Mesendoderm (in vitro differentiated cells): Measurements from ENCODE around the gene CA11.

Source experiments
- DNase-seq: peaks from one replicate; pipeline ENCODE4 v3.0.0; 2013
- H2AK5ac ChIP-seq: 2 replicates; pipeline ENCODE4 v1.6.1; 2013; ENCODE audit warnings: low read length, inconsistent platforms
- H2BK120ac ChIP-seq: 2 replicates; pipeline ENCODE4 v1.6.1; 2013; ENCODE audit warnings: low read depth, mild to moderate bottlenecking, low read length, moderate library complexity, mixed read lengths
- H2BK15ac ChIP-seq: replicated peaks from 2 replicates; pipeline ENCODE4 v1.6.1; 2013; ENCODE audit warnings: low read depth, mild to moderate bottlenecking, moderate library complexity
- H2BK5ac ChIP-seq: 2 replicates; pipeline ENCODE4 v1.6.1; 2013; ENCODE audit warnings: low read length, inconsistent platforms
- H3K18ac ChIP-seq: 2 replicates; pipeline ENCODE4 v1.6.1; 2013; ENCODE audit warnings: mild to moderate bottlenecking, low read length, mixed read lengths
- H3K23ac ChIP-seq: one replicate; pipeline ENCODE4 v1.6.1; 2013; ENCODE audit warnings: low read length
- H3K27ac ChIP-seq: 2 replicates; pipeline ENCODE4 v1.5.1; 2013; ENCODE audit warnings: low read depth, mild to moderate bottlenecking, inconsistent platforms, low read length, moderate library complexity
- H3K27me3 ChIP-seq: 2 replicates; pipeline ENCODE4 v1.6.1; 2013; ENCODE audit warnings: low read length, control low read depth, mild to moderate bottlenecking, inconsistent platforms; ENCODE audit not compliant: insufficient read depth, poor library complexity
- H3K36me3 ChIP-seq: 2 replicates; pipeline ENCODE4 v1.6.1; 2013; ENCODE audit warnings: low read length, inconsistent platforms; ENCODE audit not compliant: control insufficient read depth, insufficient read depth
- H3K4ac ChIP-seq: one replicate; pipeline ENCODE4 v1.6.1; 2013; ENCODE audit warnings: low read depth, mild to moderate bottlenecking, low read length, moderate library complexity
- H3K4me1 ChIP-seq: 2 replicates; pipeline ENCODE4 v1.6.1; 2013; ENCODE audit warnings: low read depth, low read length, inconsistent platforms; ENCODE audit not compliant: control insufficient read depth
- H3K4me2 ChIP-seq: 2 replicates; pipeline ENCODE4 v1.6.1; 2013; ENCODE audit warnings: low read length
- H3K4me3 ChIP-seq: 2 replicates; pipeline ENCODE4 v1.5.1; 2013; ENCODE audit warnings: mild to moderate bottlenecking, low read length
- H3K56ac ChIP-seq: one replicate; pipeline ENCODE4 v1.6.1; 2013; ENCODE audit warnings: low read length
- H3K79me1 ChIP-seq: 2 replicates; pipeline ENCODE4 v1.6.1; 2013; ENCODE audit warnings: low read length, inconsistent platforms
- H3K79me2 ChIP-seq: 2 replicates; pipeline ENCODE4 v1.6.1; 2013; ENCODE audit warnings: mild to moderate bottlenecking, low read length; ENCODE audit not compliant: control insufficient read depth, insufficient read depth
- H3K9ac ChIP-seq: 2 replicates; pipeline ENCODE4 v1.6.1; 2013; ENCODE audit warnings: low read length, inconsistent platforms
- H4K5ac ChIP-seq: one replicate; pipeline ENCODE4 v1.6.1; 2013; ENCODE audit warnings: low read length
- H4K8ac ChIP-seq: one replicate; pipeline ENCODE4 v1.6.1; 2013; ENCODE audit warnings: low read depth, mild to moderate bottlenecking, control low read depth, low read length, moderate library complexity
- WGBS: extraction: QIAGEN DNeasy Blood & Tissue Kit; methylation state at CpG from one replicate; pipeline ENCODE4 v1.1.7; 2013; ENCODE audit warnings: low lambda C conversion rate, missing lambda C conversion rate; ENCODE audit not compliant: insufficient coverage; ENCODE audit errors: extremely low coverage; 5-methylcytosine and 5-hydroxymethylcytosine counted together

CA11 gene

DNA sequence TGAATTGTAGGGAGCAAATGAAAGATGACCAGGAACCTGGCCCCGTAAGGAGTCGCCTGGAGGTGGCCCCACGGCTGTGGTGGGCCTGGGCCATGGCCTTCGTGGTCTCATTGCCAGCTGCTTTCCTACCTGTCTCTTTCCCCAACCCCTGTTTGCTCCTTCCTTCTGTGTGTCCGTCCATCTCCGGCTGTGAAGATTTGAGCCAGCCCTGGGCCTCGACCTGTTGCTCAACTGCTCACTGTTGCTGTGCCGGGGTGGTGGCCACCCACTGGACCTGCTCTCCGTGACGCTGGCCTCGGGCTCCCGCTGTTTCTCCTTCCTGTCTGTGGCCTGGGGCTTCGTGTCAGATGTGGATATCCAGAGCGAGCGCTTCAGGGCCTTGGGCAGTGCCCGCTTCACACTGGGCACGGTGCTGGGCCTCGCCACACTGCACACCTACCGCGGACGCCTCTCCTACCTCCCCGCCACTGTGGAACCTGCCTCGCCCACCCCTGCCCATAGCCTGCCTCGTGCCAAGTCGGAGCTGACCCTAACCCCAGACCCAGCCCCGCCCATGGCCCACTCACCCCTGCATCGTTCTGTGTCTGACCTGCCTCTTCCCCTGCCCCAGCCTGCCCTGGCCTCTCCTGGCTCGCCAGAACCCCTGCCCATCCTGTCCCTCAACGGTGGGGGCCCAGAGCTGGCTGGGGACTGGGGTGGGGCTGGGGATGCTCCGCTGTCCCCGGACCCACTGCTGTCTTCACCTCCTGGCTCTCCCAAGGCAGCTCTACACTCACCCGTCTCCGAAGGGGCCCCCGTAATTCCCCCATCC lies 17.3 kb downstream of the CA11 start:
- Histone ChIP-seq H3K79me2 (no peaks in the 10 kb centered on the region), H3K56ac (no peak overlapping the region), H2BK15ac (no peak overlapping the region), H3K4me1 (peaks cover 5% of the 10 kb centered on the region), H3K23ac (no peak overlapping the region), H3K4me3 (no peak overlapping the region), H3K27ac (no peak overlapping the region), H3K36me3 (no peaks in the 10 kb centered on the region), H3K79me1 (peaks cover 2% of the 10 kb centered on the region), H2AK5ac (no peak overlapping the region), H3K9ac (no peak overlapping the region), H3K27me3 (no peaks in the 10 kb centered on the region), H3K18ac (no peak overlapping the region), H4K8ac (no peak overlapping the region), H3K4me2 (no peak overlapping the region), H4K5ac (no peak overlapping the region), H2BK120ac (no peak overlapping the region), H2BK5ac (no peak overlapping the region), H3K4ac (no peak overlapping the region)
- DNase-seq: no peak
- no CpG with 5 or more reads among the region's 34 CpGs for WGBS

DNA sequence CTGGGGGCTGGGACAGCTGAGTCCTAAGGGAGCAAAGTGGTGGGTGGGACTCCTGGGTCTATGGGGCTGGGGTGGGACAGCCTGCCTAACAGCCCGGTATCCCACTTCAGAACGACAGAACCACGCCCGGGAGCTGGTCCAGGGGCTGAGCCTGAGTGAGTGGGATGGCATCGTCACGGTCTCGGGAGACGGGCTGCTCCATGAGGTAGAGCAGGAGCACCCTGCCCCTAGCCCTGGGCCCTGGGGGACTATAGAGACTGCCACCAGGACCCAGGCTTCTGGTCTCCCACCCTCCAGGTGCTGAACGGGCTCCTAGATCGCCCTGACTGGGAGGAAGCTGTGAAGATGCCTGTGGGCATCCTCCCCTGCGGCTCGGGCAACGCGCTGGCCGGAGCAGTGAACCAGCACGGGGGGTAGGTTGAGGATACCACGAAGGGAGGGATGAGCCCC lies 18.1 kb downstream of the CA11 start:
- no CpG with 5 or more reads among the region's 17 CpGs for WGBS
- H3K23ac ChIP-seq: no peak overlapping the region

DNA sequence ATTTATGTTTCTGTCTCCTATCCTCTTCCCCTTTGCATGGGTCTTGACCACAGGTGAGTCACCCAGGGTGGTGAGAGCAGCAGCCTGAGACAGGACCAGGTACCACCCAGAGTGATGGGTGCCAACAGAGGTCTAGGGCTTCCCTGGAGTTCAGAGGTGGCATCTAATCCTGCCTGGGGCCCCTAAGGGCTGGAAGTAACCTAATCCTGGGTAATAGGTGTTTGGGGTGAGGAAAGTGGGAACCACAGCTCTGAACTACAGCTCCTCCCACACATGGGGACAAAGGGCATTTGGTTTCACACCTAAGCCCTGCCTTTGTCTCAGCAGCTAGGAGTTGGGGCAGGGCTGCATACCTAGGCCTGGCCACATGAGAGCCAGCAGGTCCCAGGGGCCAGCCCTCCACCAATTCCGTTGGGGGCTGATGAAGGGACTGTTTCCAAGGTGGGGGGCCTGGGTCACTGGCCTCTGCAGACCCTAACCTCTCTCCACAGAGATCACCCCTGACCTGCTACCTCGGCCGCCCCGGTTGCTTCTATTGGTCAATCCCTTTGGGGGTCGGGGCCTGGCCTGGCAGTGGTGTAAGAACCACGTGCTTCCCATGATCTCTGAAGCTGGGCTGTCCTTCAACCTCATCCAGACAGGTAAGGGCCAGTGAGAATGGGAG lies 18.7 kb downstream of the CA11 start:
- H3K27ac ChIP-seq: no peak overlapping the region

More for the DNA sequence above, 18.1 kb downstream of the CA11 start:
- H3K18ac ChIP-seq: no peak overlapping the region
- no peak overlapping the region for H4K5ac ChIP-seq
- H3K9ac ChIP-seq: no peak overlapping the region
- no peak overlapping the region for H3K27ac ChIP-seq
- no peak overlapping the region for H2BK15ac ChIP-seq
- no peaks in the 10 kb centered on the region for H3K79me2 ChIP-seq
- H3K36me3 ChIP-seq: no peaks in the 10 kb centered on the region
- peaks cover 8% of the 10 kb centered on the region for H3K4me1 ChIP-seq
- no peak overlapping the region for H3K4me3 ChIP-seq
- H3K4me2 ChIP-seq: no peak overlapping the region
- H3K4ac ChIP-seq: no peak overlapping the region
- no peak overlapping the region for H4K8ac ChIP-seq
- peak overlapping the region; percentile 1 for H3K56ac ChIP-seq
- H3K79me1 ChIP-seq: peaks cover 2% of the 10 kb centered on the region
- H3K27me3 ChIP-seq: no peaks in the 10 kb centered on the region
- H2BK120ac ChIP-seq: no peak overlapping the region
- H2BK5ac ChIP-seq: no peak overlapping the region
- no peak overlapping the region for H2AK5ac ChIP-seq
- DNase-seq: no peak

DNA sequence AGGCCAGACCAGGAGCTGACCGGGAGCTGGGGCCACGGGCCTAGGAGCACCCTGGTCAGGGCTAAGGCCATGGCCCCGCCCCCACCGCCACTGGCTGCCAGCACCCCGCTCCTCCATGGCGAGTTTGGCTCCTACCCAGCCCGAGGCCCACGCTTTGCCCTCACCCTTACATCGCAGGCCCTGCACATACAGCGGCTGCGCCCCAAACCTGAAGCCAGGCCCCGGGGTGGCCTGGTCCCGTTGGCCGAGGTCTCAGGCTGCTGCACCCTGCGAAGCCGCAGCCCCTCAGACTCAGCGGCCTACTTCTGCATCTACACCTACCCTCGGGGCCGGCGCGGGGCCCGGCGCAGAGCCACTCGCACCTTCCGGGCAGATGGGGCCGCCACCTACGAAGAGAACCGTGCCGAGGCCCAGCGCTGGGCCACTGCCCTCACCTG lies 20.1 kb downstream of the CA11 start:
- H3K79me1 ChIP-seq: peaks cover 2% of the 10 kb centered on the region
- H3K56ac ChIP-seq: no peak overlapping the region
- no peak overlapping the region for H3K23ac ChIP-seq
- H2BK120ac ChIP-seq: no peak overlapping the region
- H3K4me3 ChIP-seq: no peak overlapping the region
- H3K9ac ChIP-seq: no peak overlapping the region
- H3K4me1 ChIP-seq: peaks cover 6% of the 10 kb centered on the region
- H3K36me3 ChIP-seq: no peaks in the 10 kb centered on the region
- no peak overlapping the region for H2BK15ac ChIP-seq
- no peak overlapping the region for H3K4ac ChIP-seq
- H3K27ac ChIP-seq: no peak overlapping the region
- no peak overlapping the region for H3K4me2 ChIP-seq
- WGBS: no CpG with 5 or more reads among the region's 30 CpGs
- H2BK5ac ChIP-seq: no peak overlapping the region
- H3K79me2 ChIP-seq: no peaks in the 10 kb centered on the region
- H4K5ac ChIP-seq: no peak overlapping the region
- no peak overlapping the region for H2AK5ac ChIP-seq
- DNase-seq: no peak
- no peaks in the 10 kb centered on the region for H3K27me3 ChIP-seq
- no peak overlapping the region for H4K8ac ChIP-seq
- no peak overlapping the region for H3K18ac ChIP-seq

More for the DNA sequence above, 18.7 kb downstream of the CA11 start:
- Histone ChIP-seq H3K4ac (no peak overlapping the region), H3K4me3 (no peak overlapping the region), H2BK120ac (no peak overlapping the region), H3K36me3 (no peaks in the 10 kb centered on the region), H3K9ac (peak overlapping the region; percentile 34), H3K4me2 (no peak overlapping the region), H4K5ac (no peak overlapping the region), H3K56ac (peak overlapping the region; percentile 42), H3K79me1 (peaks cover 2% of the 10 kb centered on the region), H3K27me3 (no peaks in the 10 kb centered on the region), H3K4me1 (peaks cover 8% of the 10 kb centered on the region), H2AK5ac (no peak overlapping the region), H3K23ac (no peak overlapping the region), H3K79me2 (no peaks in the 10 kb centered on the region), H4K8ac (no peak overlapping the region), H2BK5ac (no peak overlapping the region), H3K18ac (no peak overlapping the region), H2BK15ac (no peak overlapping the region)
- DNase-seq: peak; percentile 66
- WGBS: no CpG with 5 or more reads among the region's 6 CpGs

DNA sequence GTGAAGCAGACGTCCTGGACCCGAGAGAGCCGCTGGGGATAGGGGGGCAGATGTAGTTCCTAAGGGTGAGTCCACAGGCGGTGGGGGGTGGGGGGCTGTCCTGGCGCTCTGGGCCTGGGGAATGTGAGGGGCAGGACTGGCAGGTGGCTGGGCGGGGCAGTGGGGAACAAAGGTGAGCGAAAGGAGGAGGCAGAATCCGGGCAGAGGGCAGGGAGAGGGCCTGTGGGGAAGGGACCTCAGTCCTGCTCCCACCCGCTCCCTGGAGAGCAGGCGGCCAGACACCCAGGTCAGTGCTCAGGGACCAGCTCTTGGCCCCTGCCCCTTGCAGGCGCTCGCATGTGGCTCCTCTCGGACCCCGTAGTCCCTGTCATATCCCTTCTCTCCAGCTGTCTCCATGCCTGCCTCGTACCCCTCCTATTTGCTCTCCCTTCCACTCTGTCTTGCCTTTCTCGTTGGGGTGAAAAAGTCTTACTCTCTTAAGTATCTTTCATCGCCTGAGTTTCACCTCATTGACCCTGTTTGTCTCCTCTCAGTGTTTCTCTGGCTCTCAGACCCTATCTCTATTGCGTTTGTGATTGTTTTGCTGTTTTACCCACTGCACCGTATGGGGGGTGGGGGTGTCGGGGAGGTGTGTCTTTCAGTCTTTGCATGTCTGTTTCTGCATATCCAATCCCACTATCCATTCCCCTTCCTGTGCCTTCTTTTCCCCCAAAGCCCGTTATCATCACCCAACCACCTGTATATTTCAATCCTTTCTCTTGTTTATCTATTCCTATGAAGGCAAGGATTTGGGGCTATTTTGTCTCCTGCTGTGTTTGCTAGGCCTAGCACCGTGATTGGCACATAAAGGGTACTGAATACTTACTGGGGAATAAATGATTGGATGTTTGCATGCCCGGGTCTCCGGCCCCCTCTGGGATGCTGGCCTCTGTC lies 20.9 kb downstream of the CA11 start:
- no peak overlapping the region for H3K4ac ChIP-seq
- H4K5ac ChIP-seq: no peak overlapping the region
- WGBS: no CpG with 5 or more reads among the region's 24 CpGs
- no peak overlapping the region for H2AK5ac ChIP-seq
- H3K27ac ChIP-seq: no peak overlapping the region
- H2BK120ac ChIP-seq: no peak overlapping the region
- H3K23ac ChIP-seq: no peak overlapping the region
- H2BK5ac ChIP-seq: no peak overlapping the region
- H3K4me3 ChIP-seq: peak overlapping the region; percentile 67
- H3K18ac ChIP-seq: peak overlapping the region; percentile 24
- H3K56ac ChIP-seq: peak overlapping the region; percentile 90
- peaks cover 2% of the 10 kb centered on the region for H3K79me1 ChIP-seq
- H3K27me3 ChIP-seq: no peaks in the 10 kb centered on the region
- no peaks in the 10 kb centered on the region for H3K36me3 ChIP-seq
- no peak overlapping the region for H4K8ac ChIP-seq
- H3K4me1 ChIP-seq: peaks cover 6% of the 10 kb centered on the region
- no peak overlapping the region for H2BK15ac ChIP-seq
- H3K9ac ChIP-seq: peak overlapping the region; percentile 82
- peak overlapping the region; percentile 38 for H3K4me2 ChIP-seq
- no peaks in the 10 kb centered on the region for H3K79me2 ChIP-seq
- no peak for DNase-seq
